Activated CD4-positive, alpha-beta memory T cell treated with anti-CD3 and anti-CD28 coated beads, Interleukin-2, amount 10 ng/mL, durations not matched to agents 7 days and 5 days (primary cell): ENCODE measurements around the gene ADD3. TPM values are rescaled to one million over a fixed set of nuclear protein-coding genes. Genes with fewer than 3 reads are reported as not detected.
"Not testable (repeated sequence)": the region's sequence is repeated elsewhere in the genome, so short reads cannot be mapped to it uniquely, and the experiment has no call there.

Experiments used
- CTCF ChIA-PET: fragments of 350-600 bp; sonication (Branson Sonifier 250); formaldehyde crosslinking; loops from one replicate; lab custom pipeline; 2021; ENCODE audit warnings: antibody characterized with exemption, inconsistent platforms; lab: Charles Lee
- POLR2A ChIA-PET: fragments of 350-600 bp; sonication (Branson Sonifier 250); formaldehyde crosslinking; loops from one replicate; lab custom pipeline; 2021; ENCODE audit warnings: antibody characterized with exemption; lab: Charles Lee
- DNase-seq: peaks from one replicate; pipeline ENCODE4 v3.0.0-alpha.2; 2020
- H3K27ac Mint-ChIP-seq: one replicate; pipeline ENCODE4 v1.8.0; 2021; ENCODE audit warnings: mild to moderate bottlenecking, mixed read lengths
- H3K27me3 Mint-ChIP-seq: one replicate; pipeline ENCODE4 v1.8.0; 2021; ENCODE audit warnings: mixed read lengths
- H3K36me3 Mint-ChIP-seq: one replicate; pipeline ENCODE4 v1.8.0; 2021; ENCODE audit warnings: low read depth, mixed read lengths
- H3K4me1 Mint-ChIP-seq: one replicate; pipeline ENCODE4 v1.8.0; 2021; ENCODE audit warnings: mixed read lengths
- H3K4me3 Mint-ChIP-seq: one replicate; pipeline ENCODE4 v1.8.0; 2021; ENCODE audit warnings: mild to moderate bottlenecking, mixed read lengths
- H3K9me3 Mint-ChIP-seq: one replicate; pipeline ENCODE4 v1.8.0; 2021; ENCODE audit warnings: mixed read lengths
- total RNA-seq, 2 experiments: library from RNA; stranded (reverse); gene quantifications; one replicate each; pipeline ENCODE4 v1.2.3, GENCODE V29; 2021

Gene ADD3
- total RNA-seq, 2 experiments from 2014 or later, result 400 to 401 TPM

- Mint-ChIP-seq H3K4me3 (no peak overlapping the region), H3K27me3 (peaks cover 5% of the 10 kb centered on the region), H3K4me1 (peaks cover 6% of the 10 kb centered on the region), H3K9me3 (peaks cover 9% of the 10 kb centered on the region), H3K36me3 (peaks cover 5% of the 10 kb centered on the region), H3K27ac (no peak overlapping the region)
- DNase-seq, result no peak
- POLR2A ChIA-PET, result interaction anchor here (2.2 kb wide), 1 partner anchor 28 kb away, joined by 5 read pairs; no protein-coding TSS in a partner anchor
- CTCF ChIA-PET, result interaction anchor here (1.3 kb wide), 1 partner anchor 48 kb away, joined by 3 read pairs; no protein-coding TSS in a partner anchor
These were observed 26.1 kb upstream of the ADD3 start for GRCh38 chr10:109981650-109982049.

- ChIA-PET CTCF (interaction anchor here (0.6 to 1.1 kb wide), 2 partner anchors 72 to 269 kb away, joined by 3 read pairs; no protein-coding TSS in a partner anchor), POLR2A (interaction anchor here (1.2 to 2.2 kb wide), 2 partner anchors 27 to 143 kb away, joined by 3 to 5 read pairs; no protein-coding TSS in a partner anchor)
- H3K36me3 Mint-ChIP-seq, result peaks cover 5% of the 10 kb centered on the region
- peaks cover 5% of the 10 kb centered on the region for H3K27me3 Mint-ChIP-seq
- no peak overlapping the region for H3K27ac Mint-ChIP-seq
- no peak overlapping the region for H3K4me3 Mint-ChIP-seq
- peaks cover 9% of the 10 kb centered on the region for H3K9me3 Mint-ChIP-seq
- H3K4me1 Mint-ChIP-seq, result peaks cover 6% of the 10 kb centered on the region
- DNase-seq, result no peak
These were observed 25.7 kb upstream of the ADD3 start for GRCh38 chr10:109982123-109982522.

- peaks cover 5% of the 10 kb centered on the region for H3K36me3 Mint-ChIP-seq
- peaks cover 6% of the 10 kb centered on the region for H3K27me3 Mint-ChIP-seq
- DNase-seq, result no peak
- CTCF ChIA-PET, result interaction anchor here (0.6 to 1.1 kb wide), 2 partner anchors 73 to 268 kb away, joined by 3 read pairs; no protein-coding TSS in a partner anchor
- peaks cover 6% of the 10 kb centered on the region for H3K4me1 Mint-ChIP-seq
- H3K9me3 Mint-ChIP-seq, result peaks cover 9% of the 10 kb centered on the region
- H3K27ac Mint-ChIP-seq, result no peak overlapping the region
- H3K4me3 Mint-ChIP-seq, result no peak overlapping the region
- POLR2A ChIA-PET, result interaction anchor here (1.2 to 2.2 kb wide), 2 partner anchors 27 to 142 kb away, joined by 3 to 5 read pairs; no protein-coding TSS in a partner anchor
These were observed 25.0 kb upstream of the ADD3 start for GRCh38 chr10:109982812-109983211.

DNA sequence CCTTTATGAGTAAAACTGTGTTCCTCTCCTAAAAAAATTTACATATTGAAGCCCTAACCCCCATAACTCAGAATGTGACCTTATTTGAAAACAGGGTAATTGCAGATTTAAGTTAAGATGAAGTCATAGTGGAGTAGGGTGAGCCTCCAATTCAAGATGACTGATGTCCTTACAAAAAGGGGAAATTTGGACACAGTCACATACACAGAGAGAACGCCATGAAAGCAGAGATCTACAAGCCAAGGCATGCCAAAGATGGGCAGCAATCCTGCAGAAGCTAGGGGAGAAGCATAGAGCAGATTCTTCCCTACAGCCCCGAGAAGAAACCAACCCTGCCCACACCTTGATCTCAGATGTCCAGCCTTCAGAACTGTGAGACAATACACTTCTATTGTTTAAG lies 23.8 kb upstream of the ADD3 start:
- Mint-ChIP-seq H3K27me3 (peaks cover 9% of the 10 kb centered on the region), H3K27ac (no peak overlapping the region), H3K4me1 (peaks cover 3% of the 10 kb centered on the region), H3K36me3 (peaks cover 8% of the 10 kb centered on the region), H3K9me3 (peaks cover 16% of the 10 kb centered on the region), H3K4me3 (no peak overlapping the region)
- POLR2A ChIA-PET, result no interaction called here
- no peak for DNase-seq
- CTCF ChIA-PET, result interaction anchor here (2.1 kb wide), 1 partner anchor 100 kb away, joined by 5 read pairs; no protein-coding TSS in a partner anchor

DNA sequence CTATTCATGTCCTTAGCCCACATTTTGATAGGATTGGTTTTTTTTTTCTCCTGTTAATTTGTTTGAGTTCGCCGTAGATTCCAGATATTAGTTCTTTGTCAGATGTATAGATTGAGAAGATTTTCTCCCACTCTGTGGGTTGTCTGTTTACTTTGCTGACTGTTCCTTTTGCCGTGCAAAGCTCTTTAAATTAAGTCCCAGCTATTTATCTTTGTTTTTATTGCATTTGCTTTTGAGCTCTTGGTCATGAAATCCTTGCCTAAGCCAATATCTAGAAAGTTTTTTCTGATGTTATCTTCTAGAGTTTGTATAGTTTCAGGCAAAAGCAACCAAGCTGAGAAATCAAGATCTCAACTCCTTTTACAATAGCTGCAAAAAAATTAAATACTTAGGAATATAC lies 22.0 kb upstream of the ADD3 start:
- H3K4me3 Mint-ChIP-seq, CTCF ChIA-PET, H3K36me3 Mint-ChIP-seq, H3K4me1 Mint-ChIP-seq, H3K27ac Mint-ChIP-seq, DNase-seq, POLR2A ChIA-PET: not testable (repeated sequence)
- Mint-ChIP-seq H3K27me3 (peaks cover 11% of the 10 kb centered on the region), H3K9me3 (peaks cover 16% of the 10 kb centered on the region)

GRCh38 chr10:109987452-109988211 lies 20.2 kb upstream of the ADD3 start:
- Mint-ChIP-seq H3K27me3 (peaks cover 11% of the 10 kb centered on the region), H3K4me1 (peaks cover 1% of the 10 kb centered on the region), H3K27ac (no peak overlapping the region), H3K36me3 (peaks cover 8% of the 10 kb centered on the region), H3K9me3 (peaks cover 16% of the 10 kb centered on the region), H3K4me3 (no peak overlapping the region)
- CTCF ChIA-PET, result interaction anchor here (0.9 to 2.8 kb wide), 3 partner anchors 8 to 104 kb away, joined by 5 to 15 read pairs (median 5); no protein-coding TSS in a partner anchor
- POLR2A ChIA-PET, result interaction anchor here (1.0 kb wide), 1 partner anchor 10 kb away, joined by 3 read pairs; no protein-coding TSS in a partner anchor
- no peak for DNase-seq

DNA sequence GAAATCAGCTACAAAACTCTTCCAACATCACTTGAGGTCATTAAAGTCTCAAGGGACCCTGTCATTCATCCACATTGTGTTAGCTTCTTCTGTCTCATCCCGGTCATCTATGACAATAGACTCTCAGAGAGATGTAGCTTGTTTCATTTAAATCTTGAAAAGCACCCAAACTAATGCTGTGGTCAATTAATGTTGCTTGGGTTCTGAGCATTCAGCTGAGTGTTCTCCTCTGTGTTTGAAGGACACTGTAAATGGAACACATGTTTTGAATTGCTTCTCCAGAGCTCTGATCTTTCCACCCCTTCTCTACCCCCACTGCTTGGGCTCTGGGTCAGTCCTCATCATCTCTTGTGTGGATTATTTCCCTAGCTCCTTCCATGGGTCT lies 19.6 kb upstream of the ADD3 start:
- POLR2A ChIA-PET, result interaction anchor here (1.0 kb wide), 1 partner anchor 10 kb away, joined by 3 read pairs; no protein-coding TSS in a partner anchor
- Mint-ChIP-seq H3K27me3 (peaks cover 11% of the 10 kb centered on the region), H3K27ac (no peak overlapping the region), H3K9me3 (peaks cover 16% of the 10 kb centered on the region), H3K4me1 (peaks cover 2% of the 10 kb centered on the region), H3K36me3 (peaks cover 8% of the 10 kb centered on the region), H3K4me3 (no peak overlapping the region)
- DNase-seq, result no peak
- CTCF ChIA-PET, result interaction anchor here (0.9 to 2.8 kb wide), 3 partner anchors 9 to 104 kb away, joined by 5 to 15 read pairs (median 5); no protein-coding TSS in a partner anchor

DNA sequence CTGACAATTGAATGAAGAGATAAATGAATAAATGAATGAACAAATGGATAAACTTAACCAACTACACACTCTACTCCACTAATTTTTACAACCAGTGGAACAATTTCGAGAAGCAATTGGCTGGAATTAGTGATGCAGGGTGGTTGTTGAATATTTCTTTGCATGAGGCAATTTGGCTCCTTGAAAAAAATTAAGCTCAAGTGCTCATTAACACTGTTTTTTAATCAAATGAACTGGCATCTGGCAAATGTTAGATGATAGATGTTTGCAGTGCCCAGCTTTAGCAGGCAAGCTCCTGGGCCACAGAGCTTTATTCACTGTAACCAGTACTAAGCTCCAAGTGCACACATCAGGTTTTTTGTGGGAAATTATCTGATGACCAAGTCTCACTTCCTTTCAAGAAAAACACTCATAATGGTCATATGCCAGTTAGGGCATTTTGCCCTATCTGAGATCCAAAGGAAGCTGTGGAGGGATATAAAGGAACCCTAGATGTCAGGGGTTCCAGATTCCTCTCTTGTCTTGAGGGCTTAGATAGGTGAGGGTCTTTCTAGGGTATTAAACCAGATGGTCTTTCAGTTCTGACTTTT lies 16.4 kb upstream of the ADD3 start:
- DNase-seq, result no peak
- ChIA-PET POLR2A (interaction anchor here (1.8 kb wide), 1 partner anchor 17 kb away, joined by 4 read pairs; no protein-coding TSS in a partner anchor), CTCF (interaction anchor here (0.6 to 1.7 kb wide), 5 partner anchors 12 to 107 kb away, joined by 3 to 4 read pairs (median 3); no protein-coding TSS in a partner anchor)
- H3K4me3 Mint-ChIP-seq, result no peak overlapping the region
- H3K27ac Mint-ChIP-seq, result no peak overlapping the region
- peaks cover 3% of the 10 kb centered on the region for H3K36me3 Mint-ChIP-seq
- H3K27me3 Mint-ChIP-seq, result peaks cover 6% of the 10 kb centered on the region
- H3K9me3 Mint-ChIP-seq, result peaks cover 7% of the 10 kb centered on the region
- H3K4me1 Mint-ChIP-seq, result peaks cover 8% of the 10 kb centered on the region

GRCh38 chr10:109992485-109992884 lies 15.3 kb upstream of the ADD3 start:
- peaks cover 7% of the 10 kb centered on the region for H3K9me3 Mint-ChIP-seq

GRCh38 chr10:109993551-109994330 lies 14.0 kb upstream of the ADD3 start:
- Mint-ChIP-seq H3K27ac (no peak overlapping the region), H3K27me3 (peaks cover 8% of the 10 kb centered on the region), H3K4me3 (no peak overlapping the region), H3K9me3 (peaks cover under 1% of the 10 kb centered on the region), H3K36me3 (no peaks in the 10 kb centered on the region), H3K4me1 (peaks cover 8% of the 10 kb centered on the region)
- POLR2A ChIA-PET, result no interaction called here
- CTCF ChIA-PET, result interaction anchor here (1.8 kb wide), 1 partner anchor 16 kb away, joined by 4 read pairs; no protein-coding TSS in a partner anchor
- no peak for DNase-seq

More at GRCh38 chr10:109992485-109992884, 15.3 kb upstream of the ADD3 start:
- H3K4me1 Mint-ChIP-seq, result peaks cover 8% of the 10 kb centered on the region
- POLR2A ChIA-PET, result interaction anchor here (1.8 kb wide), 1 partner anchor 16 kb away, joined by 4 read pairs; no protein-coding TSS in a partner anchor
- CTCF ChIA-PET, result interaction anchor here (1.6 to 1.8 kb wide), 3 partner anchors 13 to 58 kb away, joined by 3 to 4 read pairs (median 3); no protein-coding TSS in a partner anchor
- no peak overlapping the region for H3K4me3 Mint-ChIP-seq
- peaks cover 6% of the 10 kb centered on the region for H3K27me3 Mint-ChIP-seq
- no peak for DNase-seq
- H3K27ac Mint-ChIP-seq, result no peak overlapping the region
- peaks cover 3% of the 10 kb centered on the region for H3K36me3 Mint-ChIP-seq

DNA sequence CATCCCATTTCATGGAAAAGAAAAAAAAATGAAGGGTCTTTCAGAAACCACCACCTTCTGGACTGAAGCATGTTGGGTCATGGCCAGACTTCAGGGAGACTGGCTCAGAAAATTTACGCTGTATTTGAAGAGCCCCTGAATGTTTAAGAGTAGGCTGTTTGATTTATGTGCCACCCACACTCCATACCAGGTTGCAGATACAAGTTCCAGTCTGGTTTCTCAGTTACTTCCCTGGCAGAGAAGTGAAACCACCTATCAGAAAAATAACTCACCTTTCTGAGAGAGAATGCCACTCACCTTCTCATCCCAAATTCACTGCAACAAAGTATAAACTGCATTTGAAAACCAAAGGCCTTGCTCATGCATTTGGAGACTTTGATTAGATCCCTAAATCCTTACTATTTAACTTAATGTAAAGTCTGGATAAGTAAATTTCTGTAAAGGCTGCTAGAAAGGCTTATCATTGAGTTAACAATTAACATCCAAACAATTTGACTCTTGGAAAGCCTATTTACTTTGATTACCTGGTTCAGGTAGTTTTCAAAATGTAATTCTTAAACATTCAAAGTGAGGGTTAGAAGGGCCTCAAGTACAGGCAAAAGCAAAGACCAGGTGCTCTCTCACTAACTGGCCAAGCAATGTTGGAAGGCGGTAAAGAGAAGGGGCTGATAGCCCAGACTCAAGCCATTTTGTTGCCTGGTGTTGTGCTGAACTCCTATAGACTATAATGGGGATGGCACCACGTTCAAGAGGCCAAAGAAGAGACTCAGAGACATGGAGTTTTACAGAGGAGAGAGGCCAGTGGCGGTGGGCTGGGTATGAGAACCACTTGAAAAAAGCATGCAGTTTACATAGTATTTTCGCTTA lies 12.8 kb upstream of the ADD3 start:
- H3K27me3 Mint-ChIP-seq, result peaks cover 5% of the 10 kb centered on the region
- no peaks in the 10 kb centered on the region for H3K36me3 Mint-ChIP-seq
- H3K27ac Mint-ChIP-seq, result no peak overlapping the region
- DNase-seq, result no peak
- H3K4me3 Mint-ChIP-seq, result no peak overlapping the region
- CTCF ChIA-PET, result no interaction called here
- no peaks in the 10 kb centered on the region for H3K9me3 Mint-ChIP-seq
- H3K4me1 Mint-ChIP-seq, result peaks cover 8% of the 10 kb centered on the region
- POLR2A ChIA-PET, result no interaction called here
